BJ (cell line): ENCODE data around the gene RANBP17. TPM values are rescaled to one million over a fixed set of nuclear protein-coding genes. Genes with fewer than 3 reads are reported as not detected.

Source experiments
- CTCF ChIA-PET: fragments of 350-600 bp; formaldehyde crosslinking; extraction: SDS; loops from one replicate; lab custom pipeline; 2021; ENCODE audit warnings: antibody characterized with exemption, inconsistent platforms; lab: Yijun Ruan, JAX
- POLR2A ChIA-PET: fragments of 300-600 bp; sonication (Branson Sonifier 250); formaldehyde crosslinking; extraction: SDS; loops from one replicate; lab custom pipeline; 2021; ENCODE audit warnings: antibody characterized with exemption; lab: Charles Lee
- DNase-seq: peaks from one replicate; pipeline ENCODE4 v3.0.0-alpha.2; 2011; ENCODE audit warnings: low read depth
- H3K27me3 ChIP-seq: 2 replicates; pipeline ENCODE4 v1.6.0; 2011; ENCODE audit warnings: low read length; ENCODE audit not compliant: control insufficient read depth, insufficient read depth
- H3K36me3 ChIP-seq: 2 replicates; pipeline ENCODE4 v1.5.1; 2011; ENCODE audit warnings: low read length; ENCODE audit not compliant: control insufficient read depth, insufficient read depth
- H3K4me3 ChIP-seq: 2 replicates; pipeline ENCODE4 v1.5.1; 2011; ENCODE audit warnings: low read depth, mild to moderate bottlenecking, control low read depth, low read length
- CTCF ChIP-seq: IDR thresholded peaks from 2 replicates; pipeline ENCODE4 v1.5.1; 2011; ENCODE audit warnings: low read depth, mild to moderate bottlenecking, control low read depth, inconsistent platforms, low read length, moderate library complexity; ENCODE audit not compliant: insufficient read depth
- polyA plus RNA-seq: library from polyadenylated mRNA; depleted of rRNA; stranded (reverse); fragments of >200 nt; gene quantifications from 2 replicates; pipeline ENCODE4 v1.2.3, GENCODE V29; 2011

Gene RANBP17
- polyA plus RNA-seq, 1 experiment: 10.5 TPM

- no peak for DNase-seq
- H3K27me3 ChIP-seq: no peaks in the 10 kb centered on the region
- no peaks in the 10 kb centered on the region for H3K36me3 ChIP-seq
- no peak for TF ChIP-seq CTCF
- CTCF ChIA-PET: no interaction called here
- POLR2A ChIA-PET: no interaction called here
- H3K4me3 ChIP-seq: no peak overlapping the region
Measured at GRCh38 chr5:171139227-171139626, 277.4 kb downstream of the RANBP17 start.

- POLR2A ChIA-PET: no interaction called here
- Histone ChIP-seq H3K4me3 (no peak overlapping the region), H3K36me3 (no peaks in the 10 kb centered on the region), H3K27me3 (no peaks in the 10 kb centered on the region)
- no peak for TF ChIP-seq CTCF
- no peak for DNase-seq
- CTCF ChIA-PET: interaction anchor here (0.8 kb wide), 1 partner anchor 10 kb away, joined by 3 read pairs; no protein-coding TSS in a partner anchor
Measured at GRCh38 chr5:171142617-171143016, 280.8 kb downstream of the RANBP17 start.

- Histone ChIP-seq H3K36me3 (no peaks in the 10 kb centered on the region), H3K27me3 (no peaks in the 10 kb centered on the region), H3K4me3 (no peak overlapping the region)
- ChIA-PET CTCF (interaction anchor here (0.8 kb wide), 1 partner anchor 11 kb away, joined by 3 read pairs; no protein-coding TSS in a partner anchor), POLR2A (no interaction called here)
- no peak for DNase-seq
- TF ChIP-seq CTCF: no peak
Measured at GRCh38 chr5:171143171-171143570, 281.4 kb downstream of the RANBP17 start.

- ChIA-PET CTCF (no interaction called here), POLR2A (no interaction called here)
Measured at GRCh38 chr5:171143926-171144325, 282.1 kb downstream of the RANBP17 start.

DNA sequence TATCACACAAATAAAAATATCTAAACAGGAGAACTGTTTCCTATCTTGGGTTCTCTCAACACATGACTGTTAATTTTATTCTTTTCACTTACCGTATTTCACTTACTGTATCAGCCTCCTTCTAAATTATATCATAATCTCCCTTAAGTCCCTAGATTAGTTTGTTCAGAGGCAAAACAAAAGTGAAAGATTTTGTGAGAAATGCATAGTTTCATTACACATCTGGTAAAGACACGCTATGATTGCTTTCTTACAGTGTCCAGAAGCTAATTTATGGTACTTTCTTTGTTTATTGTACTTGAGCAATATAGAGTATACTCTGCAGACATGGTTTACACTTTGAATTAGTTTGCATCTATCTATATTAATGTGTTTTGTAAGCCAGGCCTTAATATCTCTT is 287.5 kb downstream of the RANBP17 start:
- POLR2A ChIA-PET: no interaction called here
- no peaks in the 10 kb centered on the region for H3K36me3 ChIP-seq
- no peak for TF ChIP-seq CTCF
- no peaks in the 10 kb centered on the region for H3K27me3 ChIP-seq
- DNase-seq: no peak
- CTCF ChIA-PET: no interaction called here
- no peak overlapping the region for H3K4me3 ChIP-seq

More at GRCh38 chr5:171143926-171144325, 282.1 kb downstream of the RANBP17 start:
- Histone ChIP-seq H3K36me3 (no peaks in the 10 kb centered on the region), H3K27me3 (no peaks in the 10 kb centered on the region), H3K4me3 (no peak overlapping the region)
- no peak for TF ChIP-seq CTCF
- DNase-seq: no peak
